ENCODE measurements around the gene ANKRD6.
"Not testable (repeated sequence)": the region's sequence is repeated elsewhere in the genome, so short reads cannot be mapped to it uniquely, and the experiment has no call there.

ANKRD6 gene

GRCh38 chr6:89611666-89612065 is 178.7 kb downstream of the ANKRD6 start:
- DNase-seq = no peak

- DNase-seq = no peak
Measured at GRCh38 chr6:89612121-89612520, 179.2 kb downstream of the ANKRD6 start.

- no peak for DNase-seq
Measured at GRCh38 chr6:89613790-89614189, 180.8 kb downstream of the ANKRD6 start.

- no peak for DNase-seq
Measured at GRCh38 chr6:89615882-89616281, 182.9 kb downstream of the ANKRD6 start.

GRCh38 chr6:89616531-89616930 is 183.6 kb downstream of the ANKRD6 start:
- DNase-seq = no peak

GRCh38 chr6:89618026-89618425 is 185.1 kb downstream of the ANKRD6 start:
- DNase-seq = no peak

- no peak for DNase-seq
Measured at GRCh38 chr6:89619567-89619966, 186.6 kb downstream of the ANKRD6 start.

GRCh38 chr6:89623749-89624148 is 190.8 kb downstream of the ANKRD6 start:
- DNase-seq = no peak

- no peak for DNase-seq
Measured at GRCh38 chr6:89630488-89630887, 197.5 kb downstream of the ANKRD6 start.

GRCh38 chr6:89636412-89636811 is 203.5 kb downstream of the ANKRD6 start:
- DNase-seq = not testable (repeated sequence)

GRCh38 chr6:89637960-89638319 is 205.0 kb downstream of the ANKRD6 start:
- no peak for DNase-seq

GRCh38 chr6:89638320-89639195 is 205.6 kb downstream of the ANKRD6 start, which contains the start of gene LYRM2:
Gene LYRM2, minus strand, starts transcription at chr6:89638747. Its CDS starts 31 bp downstream, at chr6:89638716.
- peak; percentile 90 for DNase-seq

- no peak for DNase-seq
Measured at GRCh38 chr6:89640804-89641203, 207.9 kb downstream of the ANKRD6 start.

GRCh38 chr6:89641581-89641980 is 208.6 kb downstream of the ANKRD6 start:
- not testable (repeated sequence) for DNase-seq

GRCh38 chr6:89642956-89643355 is 210.0 kb downstream of the ANKRD6 start:
- DNase-seq = no peak

- no peak for DNase-seq
Measured at GRCh38 chr6:89643406-89643805, 210.5 kb downstream of the ANKRD6 start.

GRCh38 chr6:89644864-89645263 is 211.9 kb downstream of the ANKRD6 start:
- no peak for DNase-seq

- DNase-seq = no peak
Measured at GRCh38 chr6:89649682-89650081, 216.7 kb downstream of the ANKRD6 start.

- DNase-seq = no peak
Measured at GRCh38 chr6:89650579-89650978, 217.6 kb downstream of the ANKRD6 start.

- DNase-seq = no peak
Measured at GRCh38 chr6:89655122-89655521, 222.2 kb downstream of the ANKRD6 start.

- DNase-seq = no peak
Measured at GRCh38 chr6:89657445-89658158, 224.7 kb downstream of the ANKRD6 start.

GRCh38 chr6:89660981-89661380 is 228.0 kb downstream of the ANKRD6 start:
- DNase-seq = no peak

- no peak for DNase-seq
Measured at GRCh38 chr6:89661559-89661958, 228.6 kb downstream of the ANKRD6 start.

- DNase-seq = no peak
Measured at GRCh38 chr6:89662659-89663223, 229.8 kb downstream of the ANKRD6 start.

All from NCI-H2107 (cell line).